Esophagus squamous epithelium (tissue), 5 donors: ENCODE results near the gene LRRC56. TPM values are rescaled to one million over a fixed set of nuclear protein-coding genes. Genes with fewer than 3 reads are reported as not detected.
"Not testable (repeated sequence)": the region's sequence is repeated elsewhere in the genome, so short reads cannot be mapped to it uniquely, and the experiment has no call there.

ENCODE experiments used
- DNase-seq: peaks from one replicate; lab custom pipeline; 2025; lab: John Stamatoyannopoulos, UW
- H3K27ac ChIP-seq, 4 donors: fragments of 200-600 bp; sonication (generic); one replicate each; pipeline ENCODE4 v1.5.1; 2016 to 2019; ENCODE audit warnings: mild to moderate bottlenecking in 1 of 4
- H3K27me3 ChIP-seq, 4 donors: fragments of 200-600 bp; sonication (generic); 1 replicate in 3 of 4; 2 replicates in 1 of 4; pipeline versions ENCODE4 v1.5.1 to v1.6.0; 2017 to 2021; ENCODE audit warnings: antibody characterized with exemption in 1 of 4
- H3K36me3 ChIP-seq, 3 donors: fragments of 200-600 bp; sonication (generic); one replicate each; pipeline ENCODE4 v1.5.1; 2016 to 2019
- H3K4me1 ChIP-seq, 3 donors: fragments of 200-600 bp; sonication (generic); one replicate each; pipeline ENCODE4 v1.5.1; 2017 to 2019
- H3K4me3 ChIP-seq, 4 donors: fragments of 200-600 bp; sonication (generic); 1 replicate in 3 of 4; 2 replicates in 1 of 4; pipeline ENCODE4 v1.5.1; 2016 to 2019; ENCODE audit warnings: mild to moderate bottlenecking in 2 of 4, moderate library complexity in 1 of 4
- H3K9me3 ChIP-seq, 3 donors: fragments of 200-600 bp; sonication (generic); one replicate each; pipeline ENCODE4 v1.5.1; 2016 to 2019
- POLR2A ChIP-seq, 4 donors: fragments of 450-650 bp; IDR thresholded peaks; one replicate each; pipeline ENCODE4 v1.6.1; 2017; ENCODE audit warnings: antibody characterized with exemption in 4 of 4, mild to moderate bottlenecking in 4 of 4, moderate library complexity in 3 of 4
- WGBS, 2 donors: methylation state at CpG; one replicate each; pipeline ENCODE4 v1.1.5; 2018; 5-methylcytosine and 5-hydroxymethylcytosine counted together
- intact Hi-C: fragments of 100-400 bp; cut with DNase I; formaldehyde crosslinking; loops from one replicate; pipeline ENCODE4 v1.15.0; 2022
- total RNA-seq, 4 donors: library from RNA; depleted of rRNA; stranded (reverse); fragments of >200 nt; gene quantifications; one replicate each; pipeline ENCODE4 v1.1.0, GENCODE V29; 2016
- TF ChIP-seq, protein P1 (sequence below), 6 experiments: fragments of 450-650 bp in 4 of 6; fragments of 200-600 bp in 2 of 6; sonication (generic) in 2 of 6; IDR thresholded peaks; one replicate each; pipeline ENCODE4 v1.5.1; 2016 to 2019; ENCODE audit warnings: antibody characterized with exemption in 6 of 6, mild to moderate bottlenecking in 4 of 6, moderate library complexity in 4 of 6
- donor health status: DM: yes; HTN: yes; CAD: no.

LRRC56 gene
- total RNA-seq, 4 donors from 2014 or later, result 0.35 to 2.3 (median 1.2) TPM

DNA sequence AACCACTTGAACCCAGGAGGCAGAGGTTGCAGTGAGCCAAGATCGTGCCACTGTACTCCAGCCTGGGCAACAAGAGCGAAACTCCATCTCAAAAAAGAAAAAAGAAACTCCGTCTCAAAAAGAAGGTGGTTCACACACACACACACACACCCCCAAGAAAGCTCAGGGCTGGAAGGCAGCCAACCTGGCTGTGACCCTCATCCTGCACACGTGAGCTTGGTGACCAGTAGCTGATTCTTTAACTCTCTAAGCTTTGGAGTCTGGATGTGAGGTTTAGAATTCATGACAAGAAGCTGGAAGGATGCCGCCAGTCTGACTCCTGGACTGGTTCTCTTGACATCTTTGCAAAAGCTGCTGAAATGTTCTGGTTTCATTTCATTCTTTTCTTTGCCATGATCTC lies 28.4 kb upstream of the LRRC56 start:
- TF ChIP-seq POLR2A (IDR thresholded peaks at IDR 0.05), result no peak
- TF ChIP-seq, protein P1, sequence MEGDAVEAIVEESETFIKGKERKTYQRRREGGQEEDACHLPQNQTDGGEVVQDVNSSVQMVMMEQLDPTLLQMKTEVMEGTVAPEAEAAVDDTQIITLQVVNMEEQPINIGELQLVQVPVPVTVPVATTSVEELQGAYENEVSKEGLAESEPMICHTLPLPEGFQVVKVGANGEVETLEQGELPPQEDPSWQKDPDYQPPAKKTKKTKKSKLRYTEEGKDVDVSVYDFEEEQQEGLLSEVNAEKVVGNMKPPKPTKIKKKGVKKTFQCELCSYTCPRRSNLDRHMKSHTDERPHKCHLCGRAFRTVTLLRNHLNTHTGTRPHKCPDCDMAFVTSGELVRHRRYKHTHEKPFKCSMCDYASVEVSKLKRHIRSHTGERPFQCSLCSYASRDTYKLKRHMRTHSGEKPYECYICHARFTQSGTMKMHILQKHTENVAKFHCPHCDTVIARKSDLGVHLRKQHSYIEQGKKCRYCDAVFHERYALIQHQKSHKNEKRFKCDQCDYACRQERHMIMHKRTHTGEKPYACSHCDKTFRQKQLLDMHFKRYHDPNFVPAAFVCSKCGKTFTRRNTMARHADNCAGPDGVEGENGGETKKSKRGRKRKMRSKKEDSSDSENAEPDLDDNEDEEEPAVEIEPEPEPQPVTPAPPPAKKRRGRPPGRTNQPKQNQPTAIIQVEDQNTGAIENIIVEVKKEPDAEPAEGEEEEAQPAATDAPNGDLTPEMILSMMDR (IDR thresholded peaks at IDR 0.05), result no peak
- peaks cover 26 to 54% (median 27%) of the 10 kb centered on the region in 3 donors for H3K4me1 ChIP-seq
- peaks cover 0 to 56% (median 0%) of the 10 kb centered on the region in 3 donors for H3K36me3 ChIP-seq
- intact Hi-C loops, result loop anchor here (10.0 kb wide), 1 partner anchor 274 kb away; the partner anchor contains the start of genes PSMD13 and SIRT3
- 80 to 87% methylated on average over 5 of the region's 5 CpGs for WGBS, 2 donors
- H3K4me3 ChIP-seq, result no peak overlapping the region
- DNase-seq, result no peak
- H3K9me3 ChIP-seq, result no peaks in the 10 kb centered on the region
- no peaks in the 10 kb centered on the region for H3K27me3 ChIP-seq
- H3K27ac ChIP-seq, result no peak overlapping the region

DNA sequence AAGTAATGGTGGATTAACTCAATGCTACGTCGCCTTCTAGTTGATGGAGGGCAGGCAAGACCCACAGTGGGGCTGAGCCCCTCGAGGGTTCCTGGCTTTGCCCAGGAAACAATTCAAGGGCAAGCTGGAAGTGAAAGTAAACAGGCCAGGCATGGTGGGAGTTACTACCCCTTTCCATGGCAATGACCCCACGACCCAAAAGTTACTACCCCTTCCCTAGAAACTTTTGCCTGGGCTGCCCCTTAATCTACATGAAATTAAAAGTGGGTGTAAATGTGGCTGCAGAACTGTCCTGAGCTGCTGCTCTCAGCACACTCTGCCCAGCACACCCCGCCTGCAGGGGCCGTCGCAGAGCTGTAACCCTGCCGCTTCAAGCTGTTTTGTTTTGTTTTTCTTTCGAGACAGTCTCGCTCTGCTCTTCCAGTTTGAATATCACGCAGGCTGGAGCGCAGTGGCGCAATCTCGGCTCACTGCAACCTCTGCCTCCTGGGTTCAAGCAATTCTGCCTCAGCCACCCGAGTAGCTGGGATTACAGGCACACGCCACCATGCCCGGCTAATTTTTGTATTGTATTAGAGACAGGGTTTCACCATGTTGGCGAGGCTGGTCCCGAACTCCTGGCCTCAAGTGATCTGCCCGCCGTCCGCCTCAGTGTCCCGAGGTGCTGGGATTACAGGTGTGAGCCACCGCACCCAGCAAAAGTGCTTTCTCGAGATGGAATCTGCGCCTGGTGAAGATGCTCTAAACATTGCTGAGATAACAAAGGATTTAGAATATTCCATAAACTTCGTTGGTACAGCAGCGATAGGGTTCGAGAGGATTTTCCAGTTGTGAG lies 24.3 kb upstream of the LRRC56 start:
- 85 to 89% methylated on average over 19 to 26 of the region's 29 CpGs for WGBS, 2 donors
- Histone ChIP-seq H3K36me3 (peaks cover 0 to 58% (median 0%) of the 10 kb centered on the region in 3 donors), H3K4me1 (peaks cover 2 to 63% (median 12%) of the 10 kb centered on the region in 3 donors), H3K27me3 (no peaks in the 10 kb centered on the region), H3K27ac (peak overlapping the region in 2 of 4 donors; percentile 93 to 94), H3K9me3 (no peaks in the 10 kb centered on the region), H3K4me3 (no peak overlapping the region)
- intact Hi-C loops, result no loop called here
- TF ChIP-seq, protein P1 (IDR thresholded peaks at IDR 0.05), result no peak
- TF ChIP-seq POLR2A (IDR thresholded peaks at IDR 0.05), result no peak
- DNase-seq, result no peak

DNA sequence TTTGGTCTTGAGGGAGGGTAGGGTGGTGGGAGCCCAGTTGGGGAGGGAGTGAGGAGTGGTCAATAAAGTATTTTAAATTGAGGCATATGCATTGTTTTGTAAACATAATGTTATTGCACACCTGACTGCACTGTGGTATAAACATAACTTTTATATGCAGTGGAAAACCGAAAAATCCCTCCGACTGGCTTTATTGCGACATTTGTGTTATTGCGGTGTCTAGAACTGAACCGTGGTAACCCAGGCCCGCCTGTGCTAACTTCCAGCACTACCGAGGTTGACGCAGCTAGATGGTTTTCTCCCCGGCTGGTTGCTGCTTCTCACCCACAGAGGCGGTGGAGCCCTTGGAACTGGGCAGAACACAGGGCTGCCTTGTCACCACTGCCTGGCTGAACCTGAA lies 22.7 kb upstream of the LRRC56 start:
- peak overlapping the region; percentile 83 to 94 (median 90) for H3K27ac ChIP-seq
- whole genome bisulfite sequencing, 2 donors, result 44 to 70% methylated on average over 8 to 9 of the region's 10 CpGs
- peaks cover 8 to 63% (median 14%) of the 10 kb centered on the region in 3 donors for H3K4me1 ChIP-seq
- DNase-seq, result no peak
- H3K27me3 ChIP-seq, result no peaks in the 10 kb centered on the region
- H3K9me3 ChIP-seq, result no peaks in the 10 kb centered on the region
- H3K4me3 ChIP-seq, result no peak overlapping the region
- TF ChIP-seq, protein P1 (IDR thresholded peaks at IDR 0.05), result no peak
- TF ChIP-seq POLR2A (IDR thresholded peaks at IDR 0.05), result no peak
- H3K36me3 ChIP-seq, result peaks cover 0 to 41% (median 0%) of the 10 kb centered on the region in 3 donors
- intact Hi-C loops, result loop anchor here (5.0 kb wide), 1 partner anchor 67 kb away; no protein-coding TSS in a partner anchor

DNA sequence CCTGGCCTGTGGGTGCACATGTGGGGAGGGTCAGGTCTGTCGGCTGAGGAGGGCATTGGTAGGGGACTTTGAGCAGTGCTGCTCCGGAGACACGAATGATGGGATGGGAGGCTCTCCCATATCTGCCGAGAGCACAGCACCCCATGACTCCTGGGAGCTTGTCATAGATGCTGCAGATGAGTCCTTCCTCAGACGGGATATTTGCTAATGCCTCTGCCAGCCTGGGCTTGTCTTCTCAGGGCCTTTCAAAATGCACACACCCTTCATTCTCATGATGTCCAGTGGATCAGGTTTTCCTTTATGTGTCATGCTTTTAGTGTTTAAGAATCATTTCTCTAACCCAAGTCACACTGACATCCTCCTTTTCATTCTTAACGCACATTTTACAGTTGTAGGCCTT lies 22.2 kb upstream of the LRRC56 start:
- Histone ChIP-seq H3K4me3 (no peak overlapping the region), H3K36me3 (peaks cover 0 to 36% (median 0%) of the 10 kb centered on the region in 3 donors), H3K27me3 (no peaks in the 10 kb centered on the region), H3K27ac (peak overlapping the region; percentile 83 to 94 (median 90)), H3K9me3 (no peaks in the 10 kb centered on the region), H3K4me1 (peaks cover 8 to 63% (median 14%) of the 10 kb centered on the region in 3 donors)
- no peak for DNase-seq
- TF ChIP-seq, protein P1 (IDR thresholded peaks at IDR 0.05), result no peak
- peak in 2 of 4 donors; percentile 13 to 42 for TF ChIP-seq POLR2A (IDR thresholded peaks at IDR 0.05)
- 50% methylated on average over 6 of the region's 6 CpGs for WGBS, 2 donors
- intact Hi-C loops, result loop anchor here (5.0 kb wide), 1 partner anchor 68 kb away; no protein-coding TSS in a partner anchor

DNA sequence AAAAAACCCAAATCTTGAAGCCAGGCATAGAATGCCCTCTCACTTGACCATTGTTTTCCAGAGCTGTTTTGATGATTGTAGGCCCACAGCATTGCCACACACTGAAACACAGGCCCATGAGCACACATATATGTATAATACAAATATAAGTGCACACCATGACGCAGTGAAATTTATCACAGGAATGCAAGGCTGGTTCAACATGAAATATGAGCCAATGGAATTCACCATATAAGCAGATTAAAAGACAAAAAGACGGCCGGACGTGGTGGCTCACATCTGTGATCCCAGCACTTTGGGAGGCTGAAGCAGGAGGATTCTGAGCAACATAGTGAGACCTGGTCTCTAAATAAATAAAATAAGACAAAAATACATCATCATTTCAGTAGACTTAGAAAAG lies 20.9 kb upstream of the LRRC56 start:
- no peak for DNase-seq
- intact Hi-C loops, result loop anchor here (5.0 kb wide), 1 partner anchor 69 kb away; no protein-coding TSS in a partner anchor
- TF ChIP-seq POLR2A (IDR thresholded peaks at IDR 0.05), result no peak
- TF ChIP-seq, protein P1 (IDR thresholded peaks at IDR 0.05), result no peak
- peaks cover 0 to 24% (median 0%) of the 10 kb centered on the region in 3 donors for H3K36me3 ChIP-seq
- peak overlapping the region; percentile 83 to 94 (median 90) for H3K27ac ChIP-seq
- H3K4me1 ChIP-seq, result peaks cover 8 to 63% (median 14%) of the 10 kb centered on the region in 3 donors
- H3K9me3 ChIP-seq, result no peaks in the 10 kb centered on the region
- 88 to 94% methylated on average over 4 of the region's 4 CpGs for WGBS, 2 donors
- no peak overlapping the region for H3K4me3 ChIP-seq
- no peaks in the 10 kb centered on the region for H3K27me3 ChIP-seq

DNA sequence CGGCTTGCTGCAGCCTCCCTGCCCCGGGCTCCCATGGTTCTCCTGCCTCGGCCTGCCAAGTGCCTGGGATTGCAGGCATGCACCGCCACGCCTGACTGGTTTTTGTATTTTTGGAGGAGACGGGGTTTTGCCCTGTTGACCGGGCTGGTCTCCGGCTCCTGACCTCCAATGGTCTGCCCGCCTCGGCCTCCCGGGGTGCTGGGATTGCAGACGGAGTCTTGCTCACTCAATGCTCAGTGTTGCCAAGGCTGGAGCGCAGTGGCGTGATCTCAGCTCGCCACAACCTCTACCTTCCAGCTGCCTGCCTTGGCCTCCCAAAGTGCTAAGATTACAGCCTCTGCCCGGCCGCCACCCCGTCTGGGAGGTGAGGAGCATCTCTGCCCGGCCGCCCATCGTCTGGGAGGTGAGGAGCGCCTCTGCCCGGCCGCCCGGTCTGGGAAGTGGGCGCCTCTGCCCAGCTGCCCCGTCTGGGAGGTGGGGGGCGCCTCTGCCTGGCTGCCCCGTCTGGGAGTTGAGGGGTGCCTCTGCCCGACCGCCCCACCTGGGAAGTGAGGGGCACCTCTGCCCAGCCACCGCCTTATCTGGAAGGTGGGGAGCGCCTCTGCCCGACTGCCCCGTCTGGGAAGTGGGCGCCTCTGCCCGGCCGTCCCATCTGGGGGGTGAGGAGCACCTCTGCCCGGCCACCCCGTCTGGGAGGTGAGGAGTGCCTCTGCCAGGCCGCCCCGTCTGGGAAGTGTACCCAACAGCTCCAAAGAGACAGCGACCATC lies 20.2 kb upstream of the LRRC56 start:
- not testable (repeated sequence) for H3K27me3 ChIP-seq, DNase-seq, H3K4me3 ChIP-seq, H3K9me3 ChIP-seq
- 96 to 100% methylated on average over 2 to 13 of the region's 43 CpGs for WGBS, 2 donors
- H3K36me3 ChIP-seq, result peaks cover 0 to 17% (median 0%) of the 10 kb centered on the region in 3 donors
- peaks cover 8 to 63% (median 14%) of the 10 kb centered on the region in 3 donors for H3K4me1 ChIP-seq
- H3K27ac ChIP-seq, result peak overlapping the region; percentile 52 to 94 (median 90)
- intact Hi-C loops, result loop anchor here (5.0 kb wide), 1 partner anchor 70 kb away; no protein-coding TSS in a partner anchor
